ENCODE measurements around the gene BCL10.

The BCL10 gene

DNA sequence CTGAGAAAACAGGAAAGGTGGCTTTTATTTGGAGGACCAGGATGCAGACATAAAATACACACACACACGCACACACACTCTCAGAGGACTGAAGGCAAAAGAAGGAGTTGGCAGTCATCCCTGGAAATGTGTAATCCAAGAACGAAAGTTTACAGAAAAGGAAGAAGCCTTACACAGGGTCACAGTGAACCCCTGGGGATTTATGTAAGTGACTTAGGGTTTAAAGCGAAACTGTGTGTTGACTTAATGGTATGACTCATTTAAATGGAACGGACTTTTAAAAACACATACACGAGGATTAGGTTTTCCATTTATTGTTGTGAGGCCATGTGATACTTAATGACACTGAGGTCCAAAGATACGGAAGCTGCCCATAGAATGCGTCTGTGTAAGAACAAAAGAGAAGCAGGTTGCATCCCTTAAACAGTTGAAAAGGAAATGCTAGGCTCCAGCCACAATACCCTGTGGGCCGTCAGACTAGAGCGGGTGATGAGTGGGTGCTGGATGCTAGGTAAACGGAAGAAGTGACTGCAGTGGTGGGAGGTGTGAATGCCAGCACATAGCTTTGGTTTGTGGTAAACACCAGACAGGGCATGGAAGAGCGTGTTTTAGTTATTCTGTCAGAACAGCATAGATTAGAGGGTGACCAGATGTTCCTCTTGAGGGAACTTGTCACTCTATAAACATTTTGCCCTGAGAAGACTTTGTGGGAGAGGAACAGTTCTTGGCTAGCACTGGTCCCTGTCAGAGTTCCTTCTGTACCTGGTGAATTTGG, 21.6 kb upstream of the BCL10 start:
- peak; percentile 96 for DNase-seq

DNA sequence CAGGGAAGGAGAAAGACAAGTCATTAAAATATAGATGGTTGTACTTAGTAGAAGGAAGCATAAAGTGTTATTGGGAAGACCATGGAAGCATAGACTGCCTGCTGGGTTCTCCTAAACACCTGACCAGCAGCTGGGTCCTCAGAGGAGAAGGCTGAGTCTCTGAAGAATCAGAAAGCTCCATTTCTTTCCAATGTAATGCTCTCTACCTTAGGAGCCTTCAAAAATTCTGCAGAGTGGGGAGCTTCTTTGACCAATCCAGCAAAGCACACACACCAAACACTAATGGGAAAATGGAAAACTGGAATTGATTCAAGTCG, 21.1 kb upstream of the BCL10 start:
- no peak for DNase-seq

DNA sequence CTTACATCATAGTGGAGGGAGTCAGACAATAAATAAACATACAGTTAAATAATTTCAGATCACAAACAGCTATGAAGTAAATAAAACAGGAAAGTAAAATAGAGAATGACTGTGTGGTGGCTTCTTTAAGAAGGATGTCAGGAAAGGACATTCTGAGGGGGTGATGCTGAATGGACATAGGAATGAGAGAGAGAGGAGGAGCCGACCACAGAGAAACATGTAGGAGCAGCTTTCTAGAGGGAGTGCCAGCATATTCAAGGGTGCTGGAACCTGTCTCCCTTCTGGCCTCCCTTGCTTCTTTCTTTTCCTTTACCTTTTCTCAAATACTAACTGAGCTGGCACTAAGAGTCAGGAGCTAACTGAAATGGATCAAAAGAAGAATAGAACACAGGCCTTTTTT, 20.5 kb upstream of the BCL10 start:
- peak; percentile 61 for DNase-seq

DNA sequence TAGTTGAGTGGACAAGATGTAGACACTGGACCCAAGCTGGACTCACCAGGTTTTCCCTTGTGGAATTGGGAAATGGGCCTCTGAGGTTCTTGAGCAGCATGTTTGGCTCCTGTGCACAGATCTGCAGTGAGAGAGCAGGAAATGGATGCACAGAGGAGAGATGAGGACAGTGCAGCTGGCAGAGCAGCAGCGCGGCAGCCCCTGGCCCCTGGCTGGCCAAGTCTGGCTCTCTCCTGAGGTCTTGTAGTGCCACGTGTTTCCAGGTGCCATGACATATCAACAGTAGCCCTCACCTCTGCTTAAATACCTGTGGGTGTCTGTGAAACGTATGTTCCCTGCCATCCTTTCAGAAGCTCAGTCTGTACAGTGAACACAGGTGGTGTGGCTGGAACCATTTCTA, 19.2 kb upstream of the BCL10 start:
- no peak for DNase-seq

DNA sequence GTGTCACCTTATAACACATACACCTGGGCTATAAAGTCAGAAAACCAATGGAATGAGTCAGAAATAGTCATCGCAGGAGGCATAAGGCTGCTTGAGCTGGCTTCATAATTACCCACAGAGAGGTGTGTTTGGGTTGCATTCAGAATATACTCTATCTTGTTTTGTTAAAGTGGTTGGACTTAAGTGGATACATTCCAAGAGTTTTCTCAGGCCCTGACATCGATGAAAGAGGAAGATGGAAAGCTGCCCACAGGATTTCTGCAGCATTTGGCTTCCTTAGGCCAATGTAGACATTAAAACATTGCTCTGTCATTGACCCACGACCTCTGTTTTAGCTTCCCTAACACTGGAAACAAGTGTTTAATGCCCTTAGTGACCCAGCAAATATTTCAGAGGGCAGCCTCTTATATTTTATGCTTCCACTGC, 18.6 kb upstream of the BCL10 start:
- peak; percentile 91 for DNase-seq

DNA sequence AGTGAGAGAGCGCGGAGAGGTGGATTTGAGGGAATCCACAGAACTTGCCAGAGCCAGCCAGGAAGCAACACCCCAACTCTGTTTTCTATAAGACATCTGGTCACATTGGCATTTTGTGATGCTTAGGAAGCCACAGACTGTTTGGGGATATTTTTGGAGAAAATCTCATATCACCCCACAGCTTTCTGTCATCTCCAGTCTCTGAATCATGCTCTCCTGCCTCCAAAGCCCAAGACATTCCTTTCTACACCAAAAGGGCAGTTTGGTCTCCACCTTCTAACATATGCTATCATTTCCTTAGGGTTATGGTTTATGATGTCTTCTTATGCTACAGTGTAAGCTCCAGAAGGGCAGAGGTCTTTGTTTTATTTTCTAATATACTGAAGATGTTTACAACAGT, 14.4 kb upstream of the BCL10 start:
- DNase-seq = no peak

DNA sequence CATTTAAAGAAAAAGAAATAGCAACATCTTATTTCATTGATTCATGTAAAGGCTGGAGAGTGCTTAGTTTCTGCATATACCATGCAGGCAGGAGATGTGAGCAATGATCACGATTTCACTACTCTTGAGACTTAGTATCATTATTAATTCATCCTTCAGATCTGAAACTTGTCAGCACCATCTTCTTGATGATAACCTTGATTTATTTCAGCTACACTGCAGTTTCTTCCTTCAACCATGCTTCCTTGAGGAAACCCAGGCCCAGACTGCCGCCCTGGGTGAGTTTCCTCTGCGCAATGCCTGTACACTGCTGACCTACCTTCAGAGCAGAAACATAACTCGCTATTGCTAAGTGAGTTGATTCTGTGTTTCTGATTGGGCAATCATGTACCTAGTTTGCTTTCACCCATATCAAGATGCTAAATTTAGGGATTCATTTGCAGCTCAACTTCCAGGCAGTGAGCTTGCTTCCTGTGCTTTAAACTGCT, 13.5 kb upstream of the BCL10 start:
- DNase-seq = no peak

DNA sequence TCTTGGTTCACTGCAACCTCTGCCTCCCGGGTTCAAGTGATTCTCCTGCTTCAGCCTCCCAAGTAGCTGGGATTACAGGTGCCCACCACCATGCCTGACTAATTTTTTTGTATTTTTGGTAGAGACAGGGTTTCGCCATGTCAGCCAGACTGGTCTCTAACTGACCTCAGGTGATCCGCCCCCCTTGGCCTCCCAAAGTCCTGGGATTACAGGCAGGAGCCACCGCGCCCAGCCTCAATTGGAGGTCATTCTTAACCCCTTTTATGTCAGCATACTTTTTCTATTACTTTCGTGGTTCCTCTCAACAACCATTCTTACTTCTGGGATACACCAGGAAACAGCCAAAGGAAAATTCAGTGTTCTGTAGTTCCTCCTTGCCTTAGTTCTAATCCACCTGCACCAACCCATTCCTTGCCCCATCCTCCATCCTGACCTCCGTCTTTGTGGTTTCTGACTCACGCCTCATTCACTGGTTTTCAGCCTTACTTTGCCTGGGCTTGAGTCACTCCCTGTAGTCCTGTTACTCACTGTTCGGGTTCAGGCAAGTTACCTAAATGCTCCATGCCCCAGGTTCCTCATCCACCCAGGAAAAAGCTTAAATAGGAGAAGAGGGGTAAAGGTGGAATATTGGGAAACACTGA, 12.9 kb upstream of the BCL10 start:
- DNase-seq = peak; percentile 95

DNA sequence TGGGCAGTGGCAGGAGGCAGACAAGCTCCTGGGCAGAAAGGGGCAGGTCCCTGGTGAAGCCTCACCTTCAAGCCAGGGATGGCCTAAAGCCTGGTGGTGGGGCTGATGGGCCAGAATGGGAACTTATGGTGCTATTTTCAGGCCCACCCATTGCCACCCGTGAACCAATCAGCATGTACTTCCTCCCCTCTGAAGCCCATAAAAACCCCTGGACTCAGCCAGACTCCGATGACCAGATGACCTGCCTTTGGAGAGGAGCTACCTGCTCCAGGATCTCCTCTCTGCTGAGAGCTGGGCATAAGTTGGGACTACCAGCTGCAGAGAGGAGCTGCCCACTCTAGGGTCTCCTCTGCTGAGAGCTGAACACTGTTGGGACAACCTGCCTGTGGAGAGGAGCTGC, 7.8 kb upstream of the BCL10 start:
- DNase-seq = no peak

DNA sequence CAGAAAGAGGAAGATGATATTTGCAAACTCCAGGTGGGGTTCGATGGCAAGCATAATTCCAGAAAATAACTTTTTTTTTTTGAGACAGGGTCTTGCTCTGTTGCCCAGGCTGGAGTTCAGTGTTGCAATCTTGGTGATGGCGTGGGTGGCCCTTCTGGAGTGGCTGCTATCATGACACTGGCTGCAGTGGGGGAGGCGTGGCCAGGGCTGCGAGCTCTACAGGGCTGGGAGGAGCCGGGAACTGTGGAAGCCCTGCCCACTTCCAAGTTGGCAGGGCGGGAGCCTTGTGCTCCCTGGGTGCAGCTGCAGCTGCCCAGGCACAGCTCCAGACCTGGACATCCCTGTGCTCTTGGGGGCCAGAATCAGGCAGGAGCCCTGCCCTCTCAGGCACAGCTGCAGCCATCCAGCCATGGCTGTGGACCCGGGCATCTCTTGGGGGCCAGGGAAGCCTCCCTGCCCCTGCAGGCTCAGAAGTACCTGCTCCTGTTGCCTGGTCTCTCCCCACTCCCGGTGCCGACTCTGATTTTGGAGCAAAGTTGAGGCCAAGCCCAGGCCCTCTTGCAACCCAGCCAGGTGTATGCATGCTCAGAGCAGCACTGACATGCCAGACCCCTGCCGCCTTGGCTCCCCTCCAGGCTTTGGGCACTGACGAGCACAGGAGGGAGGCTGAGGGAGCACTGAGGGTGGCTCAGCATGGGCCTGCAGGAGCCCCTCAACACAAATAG, 7.2 kb upstream of the BCL10 start:
- DNase-seq = no peak

DNA sequence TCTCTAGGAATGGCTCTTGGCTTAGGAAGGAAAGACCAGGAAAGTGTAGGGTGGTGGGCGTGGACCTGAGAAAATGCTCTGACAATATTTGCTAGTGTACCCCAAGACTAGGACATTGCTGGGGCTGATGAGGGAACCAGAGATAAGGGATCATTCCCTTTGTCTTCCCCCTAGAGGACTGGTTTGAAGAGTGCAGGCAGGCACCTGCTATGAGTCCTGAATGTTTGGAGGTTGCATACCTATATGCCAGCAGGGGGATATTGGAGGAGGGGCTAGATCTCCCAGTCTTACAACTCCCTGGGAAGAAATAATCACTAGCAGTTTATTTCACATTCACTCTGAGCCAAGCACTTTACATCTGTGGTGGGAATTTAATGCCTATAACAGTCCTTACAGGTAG, 6.0 kb upstream of the BCL10 start:
- no peak for DNase-seq

DNA sequence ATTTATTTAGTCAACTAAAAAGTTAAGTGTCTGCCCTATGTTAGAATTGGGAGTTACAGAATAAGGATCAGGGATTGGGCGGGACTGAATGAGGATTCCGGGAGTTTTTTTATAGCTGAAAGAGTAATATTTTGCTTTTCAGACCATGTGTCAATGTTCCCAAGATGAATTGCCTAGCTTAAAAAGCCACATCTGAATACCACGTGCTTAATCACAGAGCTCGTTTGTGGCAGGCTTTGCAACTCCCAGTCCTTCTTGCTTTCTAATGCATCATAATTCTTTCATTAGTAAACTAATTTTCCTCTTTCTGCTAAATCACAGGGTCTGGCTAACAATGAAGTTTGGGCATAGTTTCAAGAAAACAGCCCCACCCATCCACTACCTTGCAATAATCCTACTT, 4.2 kb upstream of the BCL10 start:
- DNase-seq = no peak

DNA sequence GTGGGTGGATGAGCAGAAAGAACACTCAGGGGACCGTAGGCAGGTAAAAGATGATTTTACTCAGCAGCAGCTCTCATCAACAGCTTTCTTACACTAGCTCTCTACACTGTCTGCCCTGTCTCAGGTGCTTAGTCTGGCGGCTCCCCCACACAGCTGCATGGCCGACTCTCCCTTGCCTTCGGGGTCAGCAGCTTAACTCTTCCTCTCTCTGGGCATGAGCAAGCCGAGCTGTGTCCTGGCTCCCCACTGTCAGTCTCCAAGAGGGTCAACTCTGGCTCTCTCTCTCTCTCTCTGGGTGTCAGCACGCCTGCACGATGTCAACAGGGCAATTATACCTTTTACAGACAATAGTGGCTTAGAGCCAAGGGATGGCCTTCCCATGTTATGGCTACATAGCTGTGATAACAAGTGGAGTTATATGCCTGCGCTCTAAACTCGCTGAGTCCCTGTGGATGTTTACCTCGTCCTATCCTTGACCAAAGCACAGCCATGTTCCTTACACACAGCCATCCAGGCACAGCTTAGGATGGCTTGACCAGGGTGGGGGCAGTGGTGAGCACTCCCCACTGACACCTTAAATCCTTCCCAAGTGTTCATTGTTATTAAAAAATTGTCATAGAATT, 3.1 kb upstream of the BCL10 start:
- DNase-seq = no peak

DNA sequence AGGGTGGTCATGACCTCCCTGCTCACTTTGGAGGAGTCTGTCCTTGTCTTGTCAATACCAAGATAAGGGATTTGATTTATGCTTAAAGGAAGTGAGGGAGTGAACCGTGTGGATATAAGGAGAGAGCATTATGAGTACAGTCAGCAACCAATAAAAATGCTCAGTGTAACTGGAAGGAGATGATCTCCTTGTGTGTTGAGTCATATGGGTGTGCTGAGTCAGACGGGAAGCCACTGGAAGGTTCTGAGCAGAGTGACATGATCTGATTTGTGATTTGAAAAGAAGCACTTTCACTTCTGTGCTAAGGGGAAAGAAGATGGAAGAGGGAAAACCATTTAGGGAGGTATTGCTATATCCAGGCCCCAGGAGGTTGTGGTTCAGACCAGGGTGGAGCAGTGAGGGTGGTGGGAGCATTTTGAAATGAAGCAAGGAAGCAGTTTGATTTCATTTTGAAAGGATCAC, 2.5 kb upstream of the BCL10 start:
- peak; percentile 97 for DNase-seq

DNA sequence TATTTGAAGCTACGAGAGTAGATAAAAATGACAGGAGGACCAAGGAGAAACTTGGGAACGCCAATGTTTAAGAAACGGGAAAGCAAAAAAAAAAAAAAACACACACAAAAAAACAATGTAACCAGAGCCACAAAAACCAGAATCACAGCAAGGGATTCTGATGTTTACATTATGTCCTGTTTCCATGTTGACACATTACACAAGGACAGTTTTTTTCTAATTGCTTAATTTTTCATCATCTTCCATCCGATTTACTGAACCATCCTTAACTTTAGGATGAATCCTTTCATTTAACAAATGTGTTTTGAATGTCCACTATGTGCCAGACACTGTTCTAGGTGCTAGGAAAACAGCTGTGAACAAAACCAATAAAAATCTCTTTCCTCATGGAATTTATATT, 1.4 kb upstream of the BCL10 start:
- no peak for DNase-seq

DNA sequence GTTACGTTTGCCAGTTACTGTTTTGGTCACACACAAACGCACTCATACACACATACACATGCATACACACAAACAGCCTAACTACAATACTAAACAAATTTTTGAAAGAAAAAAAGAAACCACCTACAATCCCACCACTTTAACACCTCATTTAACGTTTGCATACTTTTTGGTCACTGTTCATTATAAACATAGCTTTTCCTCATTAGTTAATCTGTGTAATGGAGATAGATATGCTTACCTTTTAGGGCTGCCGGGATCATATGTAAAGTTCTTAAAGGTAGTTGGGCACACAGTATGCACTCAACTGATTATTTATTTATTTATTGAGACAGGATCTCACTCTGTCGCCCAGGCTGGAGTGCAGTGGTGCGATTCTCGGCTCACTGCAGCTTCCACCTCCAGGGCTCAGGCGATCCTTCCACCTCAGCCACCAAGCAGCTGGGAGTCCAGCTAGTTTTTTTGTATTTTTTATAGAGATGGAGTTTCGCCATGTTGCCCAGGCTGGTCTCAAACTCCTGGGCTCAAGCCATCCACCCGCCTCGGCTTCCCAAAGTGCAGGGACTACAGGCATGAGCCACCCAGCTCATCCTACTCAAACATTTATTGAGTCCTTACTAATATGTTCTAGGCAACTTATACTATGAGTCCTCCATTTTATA, 677 bp upstream of the BCL10 start:
- no peak for DNase-seq

DNA sequence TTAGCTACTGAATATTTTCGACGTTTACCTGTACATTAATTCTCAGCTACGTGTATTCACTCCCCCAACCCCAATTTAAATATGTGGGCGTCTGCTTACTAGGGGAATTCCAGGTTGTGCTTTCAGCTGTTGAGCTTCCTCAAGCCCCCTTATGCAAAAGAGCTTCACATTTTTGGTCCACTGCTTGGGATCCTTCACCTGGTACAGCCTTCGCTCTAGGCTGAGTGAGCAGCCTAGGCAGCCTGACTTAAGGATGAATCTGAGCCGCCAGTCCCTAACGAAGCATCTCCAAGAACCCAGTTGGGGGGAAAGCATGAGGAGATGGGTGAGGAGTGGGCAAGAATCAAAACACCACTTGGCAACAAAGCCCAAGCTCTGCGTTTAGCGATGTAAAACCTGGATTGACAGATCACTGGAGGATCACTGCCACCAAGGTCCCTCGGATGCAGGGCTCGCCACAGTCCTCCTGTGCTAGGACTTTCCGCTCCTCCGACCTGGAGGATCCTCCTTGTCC, 674 bp downstream of the BCL10 start:
- DNase-seq = peak; percentile 54

DNA sequence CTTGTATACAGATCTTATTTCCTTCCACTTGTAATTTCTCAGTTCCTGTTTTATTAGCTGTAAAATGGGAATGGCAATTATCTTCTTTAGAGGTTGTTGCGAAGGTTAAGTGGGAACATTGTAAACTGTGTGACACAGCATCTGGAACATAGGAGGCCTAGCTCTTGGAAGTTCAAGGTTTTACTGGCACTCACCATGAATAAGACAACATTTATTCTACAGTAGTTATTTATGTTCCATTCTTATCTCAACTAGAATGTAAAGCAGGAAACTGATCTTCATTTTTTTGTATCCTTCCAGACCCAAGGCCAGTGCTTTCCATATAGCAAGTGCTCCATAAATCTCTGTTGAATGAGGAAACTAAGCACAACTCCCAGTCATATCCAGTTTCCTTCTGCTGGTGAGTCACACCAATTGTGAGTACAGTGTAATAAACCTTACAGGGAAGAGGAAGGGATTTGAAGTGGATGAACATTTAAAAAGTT, 1.4 kb downstream of the BCL10 start:
- DNase-seq = peak; percentile 60

DNA sequence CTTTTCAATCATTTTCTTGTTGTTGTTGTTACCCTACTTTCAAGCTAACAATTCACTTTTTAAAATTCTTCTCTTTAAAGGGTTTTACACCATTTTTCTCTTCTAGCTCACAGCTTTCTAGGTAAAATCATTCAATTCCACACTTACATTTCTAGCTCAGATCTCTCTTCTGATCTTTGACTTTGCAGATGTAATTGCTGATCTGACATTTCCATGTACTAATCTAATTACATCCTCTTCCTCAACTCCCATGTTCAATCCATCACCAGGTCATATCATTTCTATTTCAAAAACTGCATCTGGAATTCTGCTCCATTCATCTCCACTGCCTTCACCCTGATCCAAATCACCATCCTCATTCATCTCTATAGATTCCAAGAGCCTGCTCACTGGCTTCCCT, 3.0 kb downstream of the BCL10 start:
- DNase-seq = no peak

DNA sequence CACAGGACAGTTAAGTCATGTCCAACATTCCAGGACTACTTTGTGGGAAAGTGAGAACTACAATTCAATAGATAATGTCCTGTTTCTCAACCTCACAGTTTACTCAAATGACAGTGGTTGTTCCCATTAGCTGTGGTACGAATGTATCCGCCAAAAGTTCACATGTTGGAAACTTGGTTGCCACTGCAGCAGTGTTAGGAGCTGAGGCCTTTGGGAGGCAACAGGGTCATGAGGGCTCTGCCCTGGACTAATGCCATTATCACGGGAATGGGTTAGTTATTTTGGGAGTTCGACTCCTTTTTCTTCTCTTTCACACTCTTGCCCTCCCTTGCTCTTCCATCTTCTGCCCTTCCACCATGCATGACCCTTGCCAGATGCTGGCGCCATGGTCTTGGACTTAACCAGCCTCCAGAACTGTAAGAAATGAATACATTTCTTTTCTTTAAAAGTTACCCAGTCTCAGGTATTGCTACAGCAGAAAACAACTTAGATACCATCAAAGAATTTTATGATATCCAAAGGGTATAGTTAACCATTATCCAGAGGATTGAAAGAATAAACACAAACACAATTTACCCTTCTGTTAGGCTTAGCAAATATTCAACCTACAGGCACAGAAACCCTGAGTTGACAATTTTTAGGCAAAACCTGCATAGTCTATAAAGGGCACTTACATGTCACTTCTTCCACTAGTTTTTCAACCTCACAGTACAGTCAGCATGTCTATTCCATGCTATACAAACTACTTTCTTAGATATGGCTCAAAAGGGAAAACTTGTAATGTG, 7.4 kb downstream of the BCL10 start:
- DNase-seq = no peak

DNA sequence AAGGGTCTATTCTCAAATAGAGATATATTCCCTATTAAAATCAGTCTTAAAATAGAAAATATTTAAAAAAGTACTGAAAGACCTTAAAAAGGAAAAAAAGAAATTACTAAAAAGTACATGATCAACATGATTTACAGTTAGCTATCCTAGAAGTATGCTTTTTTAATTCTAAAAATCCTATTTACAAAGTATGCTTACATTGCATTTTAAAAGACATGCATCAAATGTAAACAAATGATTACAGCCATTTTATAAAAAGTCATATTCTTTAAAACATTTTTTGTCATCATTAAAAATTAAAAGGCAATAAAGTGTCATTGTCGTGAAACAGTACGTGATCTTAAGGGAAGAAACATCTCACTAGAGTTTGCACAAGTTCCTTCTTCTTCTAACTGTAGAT, 9.1 kb downstream of the BCL10 start:
- DNase-seq = no peak

DNA sequence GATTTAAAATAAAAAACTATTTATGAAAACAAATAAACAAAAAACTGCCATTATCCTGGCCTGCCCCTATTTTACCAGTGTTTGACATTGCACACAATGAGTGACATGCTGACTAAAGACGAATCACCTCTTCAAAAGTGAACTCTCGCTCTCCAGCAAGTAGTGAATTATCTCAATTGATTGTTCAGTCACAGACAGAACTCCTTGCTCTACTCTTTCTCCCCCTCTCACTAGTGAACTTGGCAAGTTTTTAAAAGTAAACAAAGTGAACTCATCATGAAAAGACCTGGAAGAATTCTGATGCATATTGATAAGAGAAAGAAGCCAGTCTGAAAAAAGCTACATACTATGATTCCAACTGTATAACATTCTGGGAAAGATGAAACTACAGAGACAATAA, 12.3 kb downstream of the BCL10 start:
- peak; percentile 19 for DNase-seq

Measured in kidney glomerular epithelial cell (primary cell).